ENCODE data around the gene CCK.

Gene CCK

DNA sequence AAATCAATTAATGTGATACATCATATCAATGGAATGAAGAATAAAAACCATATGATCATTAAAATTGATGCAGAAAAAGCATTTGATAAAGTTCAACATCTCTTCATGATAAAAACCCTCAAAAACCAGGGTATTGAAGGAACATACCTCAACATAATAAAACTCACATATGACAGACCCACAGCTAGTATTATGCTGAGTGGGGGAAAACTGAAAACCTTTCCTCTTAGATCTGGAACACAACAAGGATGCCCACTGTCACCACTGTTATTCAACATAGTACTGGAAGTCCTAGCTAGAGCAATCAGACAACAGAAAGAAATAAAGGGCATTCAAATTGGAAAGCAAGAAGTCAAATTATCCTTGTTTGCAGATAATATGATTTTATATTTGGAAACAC is 30.5 kb downstream of the CCK start:
- no peak overlapping the region for H3K4me3 ChIP-seq (ENCODE audit: low read depth, low read length)
- TF ChIP-seq, protein P1, sequence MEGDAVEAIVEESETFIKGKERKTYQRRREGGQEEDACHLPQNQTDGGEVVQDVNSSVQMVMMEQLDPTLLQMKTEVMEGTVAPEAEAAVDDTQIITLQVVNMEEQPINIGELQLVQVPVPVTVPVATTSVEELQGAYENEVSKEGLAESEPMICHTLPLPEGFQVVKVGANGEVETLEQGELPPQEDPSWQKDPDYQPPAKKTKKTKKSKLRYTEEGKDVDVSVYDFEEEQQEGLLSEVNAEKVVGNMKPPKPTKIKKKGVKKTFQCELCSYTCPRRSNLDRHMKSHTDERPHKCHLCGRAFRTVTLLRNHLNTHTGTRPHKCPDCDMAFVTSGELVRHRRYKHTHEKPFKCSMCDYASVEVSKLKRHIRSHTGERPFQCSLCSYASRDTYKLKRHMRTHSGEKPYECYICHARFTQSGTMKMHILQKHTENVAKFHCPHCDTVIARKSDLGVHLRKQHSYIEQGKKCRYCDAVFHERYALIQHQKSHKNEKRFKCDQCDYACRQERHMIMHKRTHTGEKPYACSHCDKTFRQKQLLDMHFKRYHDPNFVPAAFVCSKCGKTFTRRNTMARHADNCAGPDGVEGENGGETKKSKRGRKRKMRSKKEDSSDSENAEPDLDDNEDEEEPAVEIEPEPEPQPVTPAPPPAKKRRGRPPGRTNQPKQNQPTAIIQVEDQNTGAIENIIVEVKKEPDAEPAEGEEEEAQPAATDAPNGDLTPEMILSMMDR (IDR thresholded peaks at IDR 0.05; ENCODE audit: borderline replicate concordance, insufficient read depth, low read depth, low read length), result no peak

GRCh38 chr3:42230860-42231259 is 35.1 kb downstream of the CCK start:
- TF ChIP-seq, protein P1 (IDR thresholded peaks at IDR 0.05; ENCODE audit: borderline replicate concordance, insufficient read depth, low read depth, low read length), result no peak
- H3K4me3 ChIP-seq (ENCODE audit: low read depth, low read length), result no peak overlapping the region

- no peak overlapping the region for H3K4me3 ChIP-seq (ENCODE audit: low read depth, low read length)
- TF ChIP-seq, protein P1 (IDR thresholded peaks at IDR 0.05; ENCODE audit: borderline replicate concordance, insufficient read depth, low read depth, low read length), result no peak
These were observed 35.9 kb downstream of the CCK start for GRCh38 chr3:42229942-42230688.

DNA sequence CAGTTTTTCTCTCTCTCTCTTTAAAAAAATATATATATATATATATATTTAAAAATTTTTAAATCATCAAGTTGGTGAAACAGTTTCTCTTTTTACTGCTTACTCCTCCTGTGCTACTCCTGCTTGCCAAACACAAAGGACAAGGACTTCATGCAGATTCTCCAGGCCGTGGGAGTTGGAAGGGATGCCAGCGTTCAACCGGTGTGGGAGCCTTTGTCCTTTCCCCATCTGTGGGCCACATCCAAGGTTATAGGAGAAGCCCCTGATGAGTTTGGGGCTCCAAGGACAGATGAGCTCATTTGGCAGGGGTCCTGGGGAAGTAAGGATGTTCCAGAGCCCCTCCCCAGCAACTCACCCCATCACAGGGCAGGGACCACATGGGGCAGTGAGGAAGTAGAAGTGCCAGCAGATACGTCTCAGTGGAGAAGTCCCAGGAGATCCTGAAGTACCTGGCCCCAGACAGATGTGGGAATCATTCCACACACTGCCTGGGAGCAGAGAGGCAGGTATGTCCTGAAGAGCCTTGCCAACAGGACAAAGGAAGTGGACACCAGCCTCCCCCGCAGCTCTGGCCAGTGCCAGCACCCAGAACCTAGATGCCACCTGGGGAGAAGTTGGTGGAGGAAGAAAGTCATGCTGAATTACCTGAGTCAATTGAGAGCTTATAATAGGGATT is 36.6 kb downstream of the CCK start:
- no peak overlapping the region for H3K4me3 ChIP-seq (ENCODE audit: low read depth, low read length)
- TF ChIP-seq, protein P1 (IDR thresholded peaks at IDR 0.05; ENCODE audit: borderline replicate concordance, insufficient read depth, low read depth, low read length), result no peak

DNA sequence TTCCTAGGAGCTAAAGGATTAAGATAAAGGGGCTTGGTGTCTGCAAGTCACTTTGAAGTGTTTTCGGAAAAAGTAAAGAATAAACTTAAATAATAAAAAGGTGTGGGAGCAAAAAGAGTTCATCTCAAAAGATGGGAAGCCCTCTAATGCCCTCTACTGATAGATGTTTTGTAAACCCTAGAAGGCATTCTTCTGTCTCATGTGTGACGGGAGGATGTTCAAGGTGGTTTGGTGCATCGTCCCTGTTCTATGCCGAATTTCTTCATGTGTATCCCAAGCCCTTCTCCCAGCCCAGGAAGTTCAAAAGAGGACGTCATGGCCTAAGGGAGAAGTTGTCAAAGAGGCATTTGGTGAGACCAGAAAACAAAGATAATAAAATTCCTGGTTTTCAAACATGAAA is 37.2 kb downstream of the CCK start:
- TF ChIP-seq, protein P1 (IDR thresholded peaks at IDR 0.05; ENCODE audit: borderline replicate concordance, insufficient read depth, low read depth, low read length), result peak; percentile 44; the same call in 1 of the 2 replicates

GRCh38 chr3:42226470-42227425 is 39.2 kb downstream of the CCK start:
- TF ChIP-seq, protein P1 (IDR thresholded peaks at IDR 0.05; ENCODE audit: borderline replicate concordance, insufficient read depth, low read depth, low read length), result no peak
- no peak overlapping the region for H3K4me3 ChIP-seq (ENCODE audit: low read depth, low read length)

More for the DNA sequence above, 37.2 kb downstream of the CCK start:
- no peak overlapping the region for H3K4me3 ChIP-seq (ENCODE audit: low read depth, low read length)
